Panc1 (cell line): ENCODE data around the gene RAB6B. TPM values are rescaled to one million over a fixed set of nuclear protein-coding genes. Genes with fewer than 3 reads are reported as not detected.

ENCODE experiments used
- ATAC-seq: fragments of 200-7000 bp; cut with Tn5 transposase; 2 replicates; pipeline ENCODE4 v1.9.1; 2020; ENCODE audit warnings: mild to moderate bottlenecking, moderate library complexity
- BruUV-seq: library from RNA; stranded (reverse); fragments of 400-500 nt; replicated peaks from 2 replicates; lab custom pipeline; 2021; lab: Mats Ljungman, UMichigan
- CTCF ChIA-PET: fragments of 300-600 bp; sonication (Branson Sonifier 250); formaldehyde crosslinking; loops from one replicate; lab custom pipeline; 2022; ENCODE audit warnings: antibody characterized with exemption; lab: Charles Lee
- POLR2A ChIA-PET: fragments of 300-600 bp; sonication (Branson Sonifier 250); formaldehyde crosslinking; loops from one replicate; lab custom pipeline; 2022; ENCODE audit warnings: antibody characterized with exemption; lab: Charles Lee
- DNase-seq: peaks from one replicate; pipeline ENCODE4 v3.0.0-alpha.2; 2010; ENCODE audit warnings: low read depth, low spot score
- H3K27ac ChIP-seq: 2 replicates; pipeline ENCODE4 v1.5.1; 2011; ENCODE audit warnings: mild to moderate bottlenecking, low read length, inconsistent platforms
- H3K27me3 ChIP-seq: fragments of 200-500 bp; sonication (Bioruptor generic); 2 replicates; pipeline ENCODE4 v1.6.0; 2014; ENCODE audit warnings: low read length, inconsistent platforms; ENCODE audit not compliant: control insufficient read depth, insufficient read depth
- H3K36me3 ChIP-seq: fragments of 200-500 bp; sonication (Bioruptor generic); 2 replicates; pipeline ENCODE4 v1.5.1; 2014; ENCODE audit warnings: inconsistent platforms, mild to moderate bottlenecking, low read length, moderate library complexity; ENCODE audit not compliant: control insufficient read depth, insufficient read depth
- H3K4me1 ChIP-seq: 2 replicates; pipeline ENCODE4 v1.5.1; 2011; ENCODE audit warnings: inconsistent platforms, mild to moderate bottlenecking, low read length, moderate library complexity; ENCODE audit not compliant: control insufficient read depth, insufficient read depth
- H3K4me3 ChIP-seq, 2 experiments: 2 replicates each; pipeline ENCODE4 v1.5.1; 2011 to 2012; ENCODE audit warnings: low read depth in 2 of 2, low read length in 2 of 2, mild to moderate bottlenecking in 2 of 2, inconsistent platforms in 1 of 2, moderate library complexity in 1 of 2
- H3K9me3 ChIP-seq: fragments of 200-500 bp; sonication (Bioruptor generic); 2 replicates; pipeline ENCODE4 v1.5.1; 2014; ENCODE audit warnings: low read depth, mild to moderate bottlenecking, inconsistent platforms, low read length, moderate library complexity; ENCODE audit not compliant: control insufficient read depth, insufficient read depth
- CTCF ChIP-seq: fragments of 450-650 bp; IDR thresholded peaks from 2 replicates; pipeline ENCODE4 v1.5.1; 2017; ENCODE audit warnings: mild to moderate bottlenecking
- POLR2AphosphoS5 ChIP-seq: IDR thresholded peaks from 2 replicates; pipeline ENCODE4 v1.6.1; 2012; ENCODE audit warnings: mild to moderate bottlenecking, low read depth, low read length, moderate library complexity
- REST ChIP-seq, 2 experiments: IDR thresholded peaks; 2 replicates each; pipeline ENCODE4 v1.6.1; 2011 to 2012; ENCODE audit warnings: low read depth in 2 of 2, control low read depth in 1 of 2, low read length in 1 of 2, mild to moderate bottlenecking in 1 of 2, moderate library complexity in 1 of 2; ENCODE audit not compliant: insufficient read depth in 1 of 2
- SIN3A ChIP-seq: IDR thresholded peaks from 2 replicates; pipeline ENCODE4 v1.6.1; 2012; ENCODE audit warnings: low read depth, mild to moderate bottlenecking, low read length, moderate library complexity, borderline replicate concordance; ENCODE audit not compliant: insufficient read depth
- TCF7L2 ChIP-seq: IDR thresholded peaks from 2 replicates; pipeline ENCODE4 v1.6.1; 2011; ENCODE audit warnings: mild to moderate bottlenecking, low read depth, low read length, inconsistent platforms
- in situ Hi-C: cut with HindIII; loops from 2 replicates; pipeline ENCODE4 v1.10.0; 2016; ENCODE audit warnings: low sequenced_read_pairs, low pct_unique_long_range_greater_than_20kb
- intact Hi-C: fragments of 100-400 bp; cut with micrococcal nuclease; formaldehyde crosslinking; loops from one replicate; pipeline ENCODE4 v1.10.0; 2022; ENCODE audit not compliant: unreplicated experiment
- total RNA-seq: library from RNA; stranded (reverse); gene quantifications from one replicate; pipeline ENCODE4 v1.2.1, GENCODE V29; 2021; ENCODE audit not compliant: unreplicated experiment

RAB6B gene
- total RNA-seq, 1 experiment from 2014 or later = 49.2 TPM

- ATAC-seq = no peak
Measured at GRCh38 chr3:133820129-133820528, 75.6 kb downstream of the RAB6B start.

GRCh38 chr3:133815386-133815785, 80.3 kb downstream of the RAB6B start:
- Histone ChIP-seq H3K4me3 (no peak overlapping the region), H3K4me1 (no peaks in the 10 kb centered on the region), H3K9me3 (no peaks in the 10 kb centered on the region), H3K36me3 (peaks cover 36% of the 10 kb centered on the region), H3K27ac (no peak overlapping the region), H3K27me3 (no peaks in the 10 kb centered on the region)
- no peak for ATAC-seq
- POLR2A ChIA-PET = no interaction called here
- in situ Hi-C loops = no loop called here
- intact Hi-C loops = no loop called here
- no TSS peak for BruUV-seq
- DNase-seq = no peak
- CTCF ChIA-PET = no interaction called here
- no peak for TF ChIP-seq SIN3A
- no peak for TF ChIP-seq TCF7L2
- no peak for TF ChIP-seq POLR2AphosphoS5
- no peak for TF ChIP-seq REST (IDR thresholded peaks at IDR 0.05; ENCODE audit: insufficient read depth in 1 of 2, low read depth in 2 of 2, low read length in 1 of 2)
- no peak for TF ChIP-seq CTCF

More at GRCh38 chr3:133820129-133820528, 75.6 kb downstream of the RAB6B start:
- TF ChIP-seq CTCF (0 out of 2 replicates have a peak, but pooled peaks have one; percentile 4), POLR2AphosphoS5 (no peak), REST (IDR thresholded peaks at IDR 0.05; ENCODE audit: insufficient read depth in 1 of 2, low read depth in 2 of 2, low read length in 1 of 2) (no peak), SIN3A (no peak), TCF7L2 (no peak)
- in situ Hi-C loops = no loop called here
- 0 out of 2 replicates have a peak, but pooled peaks cover 3% of the 10 kb centered on the region for H3K4me1 ChIP-seq
- ChIA-PET POLR2A (no interaction called here), CTCF (no interaction called here)
- BruUV-seq = TSS peak; percentile 78
- no peak overlapping the region for H3K27ac ChIP-seq
- H3K36me3 ChIP-seq = peaks cover 19% of the 10 kb centered on the region
- no peaks in the 10 kb centered on the region for H3K27me3 ChIP-seq
- intact Hi-C loops = no loop called here
- H3K4me3 ChIP-seq = no peak overlapping the region
- no peaks in the 10 kb centered on the region for H3K9me3 ChIP-seq
- no peak for DNase-seq
